K562 (cell line): ENCODE results near the gene MRNIP. TPM values are rescaled to one million over a fixed set of nuclear protein-coding genes. Genes with fewer than 3 reads are reported as not detected.

ENCODE experiments used
- ATAC-seq: fragments of 200-7000 bp; cut with Tn5 transposase; 3 replicates; pipeline ENCODE4 v1.9.1; 2020; ENCODE audit warnings: moderate library complexity
- BruUV-seq: library from RNA; stranded (reverse); fragments of 400-500 nt; replicated peaks from 2 replicates; lab custom pipeline; 2021; lab: Mats Ljungman, UMichigan
- CTCF ChIA-PET: fragments of 300-600 bp; formaldehyde crosslinking; extraction: SDS; loops from one replicate; lab custom pipeline; 2021; ENCODE audit warnings: low intra/inter-chr PET ratio; lab: Yijun Ruan, JAX
- POLR2A ChIA-PET: fragments of 300-600, 350-650 bp; sonication (Branson Sonifier 250); formaldehyde crosslinking; extraction: SDS; loops from one replicate; lab custom pipeline; 2021; ENCODE audit warnings: antibody characterized with exemption, inconsistent platforms; lab: Yijun Ruan, JAX
- DNase-seq, 4 experiments: peaks; one replicate each; pipeline versions ENCODE4 v3.0.0 to v3.0.0-alpha.2; 2011 to 2018; ENCODE audit warnings: low spot score in 3 of 4, mixed read lengths in 3 of 4; ENCODE audit errors: extremely low read depth in 1 of 4
- FAIRE-seq: peaks from 2 replicates; lab custom pipeline; 2011; peaks lifted over from hg19 to GRCh38; lab: Jason Lieb, UNC
- H2AFZ ChIP-seq: 2 replicates; pipeline ENCODE4 v1.6.0; 2011; ENCODE audit warnings: low read depth, low read length, control low read depth, inconsistent platforms
- H3K27ac ChIP-seq: fragments of 200-600 bp; 3 replicates; pipeline ENCODE4 v1.8.0; 2011; ENCODE audit warnings: low read depth, mild to moderate bottlenecking, control low read depth, inconsistent platforms, low read length, moderate library complexity, mixed read lengths; ENCODE audit errors: extremely low read depth
- H3K27me3 ChIP-seq, 2 experiments: fragments of 300-600 bp in 1 of 2; 2 replicates in 1 of 2; 3 replicates in 1 of 2; pipeline versions ENCODE4 v1.6.0 to v1.8.0; 2011; ENCODE audit warnings: inconsistent platforms in 2 of 2, low read length in 2 of 2, mild to moderate bottlenecking in 1 of 2, mixed read lengths in 1 of 2, moderate library complexity in 1 of 2; ENCODE audit not compliant: control insufficient read depth in 2 of 2, insufficient read depth in 2 of 2
- H3K36me3 ChIP-seq: fragments of 300-600 bp; 3 replicates; pipeline ENCODE4 v1.8.0; 2011; ENCODE audit warnings: mild to moderate bottlenecking, low read length, inconsistent platforms; ENCODE audit not compliant: control insufficient read depth, insufficient read depth
- H3K4me1 ChIP-seq, 2 experiments: fragments of 200-600 bp in 1 of 2; replicated peaks in 1 of 2; 2 replicates in 1 of 2; 3 replicates in 1 of 2; pipeline versions ENCODE4 v1.5.1 to v1.8.0; 2011; ENCODE audit warnings: inconsistent platforms in 2 of 2, low read length in 2 of 2, mild to moderate bottlenecking in 1 of 2, mixed read lengths in 1 of 2, moderate library complexity in 1 of 2; ENCODE audit not compliant: control insufficient read depth in 2 of 2, insufficient read depth in 2 of 2
- H3K4me2 ChIP-seq: 2 replicates; pipeline ENCODE4 v1.6.1; 2011; ENCODE audit warnings: low read length, control low read depth, inconsistent platforms, mixed read lengths; ENCODE audit not compliant: insufficient read depth
- H3K4me3 ChIP-seq: fragments of 200-600 bp; sonication (generic), shearing (Covaris generic); 2 replicates; pipeline ENCODE4 v1.5.1; 2016; ENCODE audit warnings: control low read depth, inconsistent platforms
- H3K79me2 ChIP-seq: fragments of 200-600 bp; 3 replicates; pipeline ENCODE4 v1.8.0; 2011; ENCODE audit warnings: low read length, inconsistent platforms; ENCODE audit not compliant: control insufficient read depth, insufficient read depth
- H3K9ac ChIP-seq, 2 experiments: 2 replicates each; pipeline versions ENCODE4 v1.6.0 to v1.6.1; 2011; ENCODE audit warnings: low read depth in 2 of 2, low read length in 2 of 2, control low read depth in 1 of 2, inconsistent platforms in 1 of 2, mild to moderate bottlenecking in 1 of 2, mixed read lengths in 1 of 2; ENCODE audit not compliant: insufficient read depth in 1 of 2
- H3K9me1 ChIP-seq: one replicate; pipeline ENCODE4 v1.6.0; 2011; ENCODE audit warnings: inconsistent platforms, mild to moderate bottlenecking, low read length, moderate library complexity; ENCODE audit not compliant: control insufficient read depth, insufficient read depth
- H3K9me3 ChIP-seq: replicated peaks from 2 replicates; pipeline ENCODE4 v1.5.1; 2011; ENCODE audit warnings: low read depth, low read length, inconsistent platforms; ENCODE audit not compliant: control insufficient read depth, insufficient read depth
- H4K20me1 ChIP-seq: replicated peaks from 2 replicates; pipeline ENCODE4 v1.6.1; 2011; ENCODE audit warnings: low read length, inconsistent platforms, mixed read lengths; ENCODE audit not compliant: control insufficient read depth, insufficient read depth
- DPF2 ChIP-seq: fragments of 450-650 bp; IDR thresholded peaks from 2 replicates; pipeline ENCODE4 v1.6.1; 2016
- JUNB ChIP-seq: fragments of 450-650 bp; formaldehyde crosslinking; conservative IDR thresholded peaks from 2 replicates; pipeline ENCODE4 v1.4.0; 2020; ENCODE audit warnings: mild to moderate bottlenecking
- KDM5B ChIP-seq: fragments of 200-600 bp; sonication (generic); IDR thresholded peaks from 2 replicates; pipeline ENCODE4 v1.6.1; 2012; ENCODE audit warnings: low read depth, mild to moderate bottlenecking, moderate library complexity, low read length, control low read depth, inconsistent platforms; ENCODE audit not compliant: insufficient replicate concordance
- SIRT6 ChIP-seq: IDR thresholded peaks from one replicate; pipeline ENCODE4 v1.6.1; 2012; ENCODE audit warnings: low read depth, mild to moderate bottlenecking, control low read depth, inconsistent platforms, low read length, moderate library complexity
- SMAD1 ChIP-seq: fragments of 150-350 bp; IDR thresholded peaks from 2 replicates; pipeline ENCODE4 v1.6.1; 2014; ENCODE audit warnings: low read length, low read depth; ENCODE audit not compliant: partially characterized antibody
- ZNF695 ChIP-seq: fragments of 450-650 bp; formaldehyde crosslinking; IDR thresholded peaks from 2 replicates; pipeline ENCODE4 v1.4.0; 2020; ENCODE audit warnings: mild to moderate bottlenecking, moderate library complexity
- WGBS: fragments of 100-300 bp; shearing (Covaris generic); methylation state at CpG from one replicate; pipeline ENCODE4 v1.1.6; 2016; ENCODE audit warnings: low coverage, mixed read lengths; ENCODE audit not compliant: insufficient coverage; ENCODE audit errors: missing lambda C conversion rate; 5-methylcytosine and 5-hydroxymethylcytosine counted together
- in situ Hi-C: fragments of 300-500 bp; cut with MboI; formaldehyde crosslinking; loops from 4 replicates; pipeline ENCODE4 v1.15.0; 2018; ENCODE audit warnings: inconsistent platforms, mixed read lengths
- intact Hi-C: fragments of 100-400 bp; cut with micrococcal nuclease; formaldehyde crosslinking; loops from 2 replicates; pipeline ENCODE4 v1.14.2; 2022
- polyA plus RNA-seq, 8 experiments: library from polyadenylated mRNA; depleted of rRNA in 4 of 8; stranded (reverse) in 5 of 8; unstranded in 3 of 8; fragments of >200 nt; fragmentation: Nextera tagmentation in 2 of 8; fragmentation: Illumina TruSeq in 1 of 8; extraction: Ambion mirVana in 2 of 8; extraction: Trizol in 1 of 8; gene quantifications; 2 replicates each; pipeline versions ENCODE4 v1.2.1 to v1.2.3, GENCODE V29; 2011 to 2014; ENCODE audit warnings: inconsistent platforms in 1 of 8, missing spikeins in 1 of 8
- total RNA-seq, 7 experiments: library from RNA; depleted of rRNA in 6 of 7; stranded (reverse); fragments of >200 nt in 6 of 7; fragmentation: Illumina TruSeq in 2 of 7; extraction: Trizol in 2 of 7; gene quantifications; 2 replicates each; pipeline versions ENCODE4 v1.2.1 to v1.2.3, GENCODE V29; 2011 to 2021; ENCODE audit warnings: low replicate concordance in 1 of 7
- TF ChIP-seq, protein P1 (sequence below): IDR thresholded peaks from 3 replicates; pipeline ENCODE4 v1.6.1; 2011; ENCODE audit warnings: borderline replicate concordance, mild to moderate bottlenecking; ENCODE audit not compliant: insufficient read length, insufficient read depth
- TF ChIP-seq, protein P2 (sequence below): fragments of 250-450 bp; sonication (Bioruptor Pico); IDR thresholded peaks from 2 replicates; pipeline ENCODE4 v1.9.0; 2021; ENCODE audit warnings: mild to moderate bottlenecking, inconsistent platforms
- TF ChIP-seq, protein P3 (sequence below): fragments of 450-650 bp; conservative IDR thresholded peaks from 2 replicates; pipeline ENCODE4 v1.6.1; 2016; ENCODE audit warnings: missing genetic modification characterization, low read depth, mild to moderate bottlenecking, missing compliant biosample characterization, moderate library complexity
- TF ChIP-seq, protein P4 (sequence below): fragments of 250-450 bp; sonication (Bioruptor Pico); IDR thresholded peaks from 2 replicates; pipeline ENCODE4 v1.9.0; 2021; ENCODE audit warnings: mild to moderate bottlenecking
- TF ChIP-seq, protein P5 (sequence below): fragments of 450-650 bp; formaldehyde crosslinking; IDR thresholded peaks from 2 replicates; pipeline ENCODE4 v1.4.0; 2020; ENCODE audit warnings: mild to moderate bottlenecking, moderate library complexity

MRNIP gene
- total and polyA plus RNA-seq, 9 of the 15 experiments (the other 6 are each of a cell fraction or from before 2014, with no cell fraction given) = 3.6 to 39.0 (median 16.8) TPM

DNA sequence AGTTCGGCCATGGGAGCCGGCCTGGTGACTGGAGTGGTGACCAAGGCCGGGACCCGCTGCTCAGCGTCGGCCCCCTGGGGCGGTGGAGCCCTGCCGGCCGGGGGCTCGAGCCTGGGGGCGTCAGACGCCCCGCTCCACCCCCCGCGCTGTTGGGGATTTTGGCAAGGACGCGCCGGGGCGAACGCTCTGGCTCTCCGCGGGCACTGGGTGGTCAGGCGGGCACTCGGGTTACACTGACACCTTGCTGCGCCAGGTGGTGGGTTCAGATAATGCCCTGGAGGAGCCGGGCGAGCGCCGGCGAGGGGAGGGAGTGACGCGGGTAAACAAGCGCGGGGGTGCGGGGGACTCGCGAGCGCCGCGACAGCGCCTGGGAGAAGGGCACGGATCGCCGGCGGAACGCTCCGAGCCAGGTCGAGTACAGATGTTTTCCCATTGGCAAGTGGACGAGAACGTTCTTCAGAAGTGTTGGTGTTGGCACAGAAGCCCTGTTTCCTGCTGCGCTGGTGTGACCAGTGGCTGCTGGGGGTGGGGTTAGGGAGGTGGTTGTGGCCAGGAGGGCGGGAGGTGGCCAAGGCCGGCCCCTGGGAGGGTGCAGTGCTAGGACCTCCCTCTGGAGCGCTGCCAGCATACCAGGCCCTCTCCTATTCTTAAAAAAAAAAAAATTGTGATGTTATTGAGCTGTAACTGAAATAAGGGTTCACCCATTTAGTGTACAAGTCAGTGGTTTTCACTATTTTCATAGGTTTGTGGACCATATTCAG is 37.1 kb downstream of the MRNIP start (continued):
- no peak for TF ChIP-seq SIRT6

DNA sequence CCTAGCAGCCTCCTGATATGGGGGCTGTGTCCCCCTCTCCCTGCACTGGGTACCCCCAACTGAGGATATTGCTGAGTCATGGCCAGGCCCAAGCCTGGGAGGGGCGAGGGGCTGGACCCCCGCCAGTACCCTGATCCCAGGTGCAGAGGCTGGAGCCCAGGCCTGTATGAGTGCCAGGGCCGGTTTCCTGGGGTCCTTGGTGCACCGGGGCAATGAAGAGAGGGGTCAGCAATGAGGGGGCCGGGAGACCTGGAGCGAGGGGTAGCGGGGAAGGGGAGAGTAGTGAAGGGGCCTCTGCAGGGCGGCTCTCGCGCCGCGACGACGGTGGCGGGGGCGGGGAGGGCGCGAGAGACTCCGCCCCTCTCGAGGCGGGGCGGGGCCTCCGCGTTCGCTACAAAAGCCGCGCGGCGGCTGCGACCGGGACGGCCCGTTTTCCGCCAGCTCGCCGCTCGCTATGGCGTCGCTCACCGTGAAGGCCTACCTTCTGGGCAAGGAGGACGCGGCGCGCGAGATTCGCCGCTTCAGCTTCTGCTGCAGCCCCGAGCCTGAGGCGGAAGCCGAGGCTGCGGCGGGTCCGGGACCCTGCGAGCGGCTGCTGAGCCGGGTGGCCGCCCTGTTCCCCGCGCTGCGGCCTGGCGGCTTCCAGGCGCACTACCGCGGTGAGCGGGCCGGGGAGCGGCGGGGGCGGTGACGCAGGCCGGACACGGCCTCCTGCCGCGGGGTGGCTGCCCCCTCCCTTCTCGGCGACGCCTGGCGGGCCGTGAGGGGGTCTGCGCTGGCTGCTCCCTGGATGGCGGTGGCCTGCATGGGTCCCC is 37.9 kb downstream of the MRNIP start, which contains the start of gene SQSTM1:
Gene SQSTM1, plus strand, starts transcription at position 423 of the 815 bp plus-strand sequence. Its CDS starts 32 bp downstream, at position 455.
- no peaks in the 10 kb centered on the region for H3K9me3 ChIP-seq
- H3K9me1 ChIP-seq = peaks cover 12% of the 10 kb centered on the region
- peak within 1 kb of the TSS; percentile 96 to 97 for H3K9ac ChIP-seq
- CTCF ChIA-PET = no interaction called here
- peaks cover 68% of the 10 kb centered on the region for H3K79me2 ChIP-seq
- DNase-seq = peak; percentile 80 to 92 (median 85)
- BruUV-seq = no TSS peak
- H4K20me1 ChIP-seq = peaks cover 30% of the 10 kb centered on the region
- peak within 1 kb of the TSS; percentile 87 for H3K4me2 ChIP-seq
- H3K27ac ChIP-seq = peak within 1 kb of the TSS; percentile 98
- peak within 1 kb of the TSS; percentile 84 for H2AFZ ChIP-seq
- WGBS = under 1% methylated on average over 71 of the region's 81 CpGs
- H3K36me3 ChIP-seq = peaks cover 50% of the 10 kb centered on the region; the same call in 2 of the 3 replicates
- POLR2A ChIA-PET = interaction anchor here (0.6 to 3.5 kb wide), 19 partner anchors 8 to 234 kb away, joined by 3 to 30 read pairs (median 4); partner anchors contain the start of genes MAML1 and MGAT4B
- peak; percentile 71 for FAIRE-seq
- intact Hi-C loops = loop anchor here (1.0 to 5.0 kb wide), 3 partner anchors 37 to 198 kb away; partner anchors contain the start of genes HNRNPH1 and MRNIP
- peaks cover 37 to 82% of the 10 kb centered on the region in 2 experiments for H3K4me1 ChIP-seq
- ATAC-seq = peak; percentile 74
- in situ Hi-C loops = no loop called here
- H3K4me3 ChIP-seq = peak within 1 kb of the TSS; percentile 100
- H3K27me3 ChIP-seq = no peaks in the 10 kb centered on the region
- no peak for TF ChIP-seq JUNB (CRISPR knock-in tag)
- TF ChIP-seq, protein P1, sequence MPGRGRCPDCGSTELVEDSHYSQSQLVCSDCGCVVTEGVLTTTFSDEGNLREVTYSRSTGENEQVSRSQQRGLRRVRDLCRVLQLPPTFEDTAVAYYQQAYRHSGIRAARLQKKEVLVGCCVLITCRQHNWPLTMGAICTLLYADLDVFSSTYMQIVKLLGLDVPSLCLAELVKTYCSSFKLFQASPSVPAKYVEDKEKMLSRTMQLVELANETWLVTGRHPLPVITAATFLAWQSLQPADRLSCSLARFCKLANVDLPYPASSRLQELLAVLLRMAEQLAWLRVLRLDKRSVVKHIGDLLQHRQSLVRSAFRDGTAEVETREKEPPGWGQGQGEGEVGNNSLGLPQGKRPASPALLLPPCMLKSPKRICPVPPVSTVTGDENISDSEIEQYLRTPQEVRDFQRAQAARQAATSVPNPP = no peak
- TF ChIP-seq KDM5B = peak; percentile 98
- peak; percentile 79 for TF ChIP-seq DPF2
- TF ChIP-seq, protein P2, sequence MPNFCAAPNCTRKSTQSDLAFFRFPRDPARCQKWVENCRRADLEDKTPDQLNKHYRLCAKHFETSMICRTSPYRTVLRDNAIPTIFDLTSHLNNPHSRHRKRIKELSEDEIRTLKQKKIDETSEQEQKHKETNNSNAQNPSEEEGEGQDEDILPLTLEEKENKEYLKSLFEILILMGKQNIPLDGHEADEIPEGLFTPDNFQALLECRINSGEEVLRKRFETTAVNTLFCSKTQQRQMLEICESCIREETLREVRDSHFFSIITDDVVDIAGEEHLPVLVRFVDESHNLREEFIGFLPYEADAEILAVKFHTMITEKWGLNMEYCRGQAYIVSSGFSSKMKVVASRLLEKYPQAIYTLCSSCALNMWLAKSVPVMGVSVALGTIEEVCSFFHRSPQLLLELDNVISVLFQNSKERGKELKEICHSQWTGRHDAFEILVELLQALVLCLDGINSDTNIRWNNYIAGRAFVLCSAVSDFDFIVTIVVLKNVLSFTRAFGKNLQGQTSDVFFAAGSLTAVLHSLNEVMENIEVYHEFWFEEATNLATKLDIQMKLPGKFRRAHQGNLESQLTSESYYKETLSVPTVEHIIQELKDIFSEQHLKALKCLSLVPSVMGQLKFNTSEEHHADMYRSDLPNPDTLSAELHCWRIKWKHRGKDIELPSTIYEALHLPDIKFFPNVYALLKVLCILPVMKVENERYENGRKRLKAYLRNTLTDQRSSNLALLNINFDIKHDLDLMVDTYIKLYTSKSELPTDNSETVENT = peak; percentile 73
- TF ChIP-seq, protein P3, sequence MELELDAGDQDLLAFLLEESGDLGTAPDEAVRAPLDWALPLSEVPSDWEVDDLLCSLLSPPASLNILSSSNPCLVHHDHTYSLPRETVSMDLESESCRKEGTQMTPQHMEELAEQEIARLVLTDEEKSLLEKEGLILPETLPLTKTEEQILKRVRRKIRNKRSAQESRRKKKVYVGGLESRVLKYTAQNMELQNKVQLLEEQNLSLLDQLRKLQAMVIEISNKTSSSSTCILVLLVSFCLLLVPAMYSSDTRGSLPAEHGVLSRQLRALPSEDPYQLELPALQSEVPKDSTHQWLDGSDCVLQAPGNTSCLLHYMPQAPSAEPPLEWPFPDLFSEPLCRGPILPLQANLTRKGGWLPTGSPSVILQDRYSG (tag) = no peak
- TF ChIP-seq ZNF695 (CRISPR knock-in tag) = no peak
- TF ChIP-seq, protein P4, sequence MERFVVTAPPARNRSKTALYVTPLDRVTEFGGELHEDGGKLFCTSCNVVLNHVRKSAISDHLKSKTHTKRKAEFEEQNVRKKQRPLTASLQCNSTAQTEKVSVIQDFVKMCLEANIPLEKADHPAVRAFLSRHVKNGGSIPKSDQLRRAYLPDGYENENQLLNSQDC (CRISPR knock-in tag) = no peak
- peak; percentile 95 for TF ChIP-seq SMAD1
- TF ChIP-seq, protein P5, sequence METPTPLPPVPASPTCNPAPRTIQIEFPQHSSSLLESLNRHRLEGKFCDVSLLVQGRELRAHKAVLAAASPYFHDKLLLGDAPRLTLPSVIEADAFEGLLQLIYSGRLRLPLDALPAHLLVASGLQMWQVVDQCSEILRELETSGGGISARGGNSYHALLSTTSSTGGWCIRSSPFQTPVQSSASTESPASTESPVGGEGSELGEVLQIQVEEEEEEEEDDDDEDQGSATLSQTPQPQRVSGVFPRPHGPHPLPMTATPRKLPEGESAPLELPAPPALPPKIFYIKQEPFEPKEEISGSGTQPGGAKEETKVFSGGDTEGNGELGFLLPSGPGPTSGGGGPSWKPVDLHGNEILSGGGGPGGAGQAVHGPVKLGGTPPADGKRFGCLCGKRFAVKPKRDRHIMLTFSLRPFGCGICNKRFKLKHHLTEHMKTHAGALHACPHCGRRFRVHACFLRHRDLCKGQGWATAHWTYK (CRISPR knock-in tag) = no peak; the same call in none of the 2 replicates
